Esophagus squamous epithelium (tissue), 4 donors: ENCODE data around the gene SALL2.
"Not testable (repeated sequence)": the region's sequence is repeated elsewhere in the genome, so short reads cannot be mapped to it uniquely, and the experiment has no call there.

Experiments
- POLR2A ChIP-seq, 4 donors: fragments of 450-650 bp; IDR thresholded peaks; one replicate each; pipeline ENCODE4 v1.6.1; 2017; ENCODE audit warnings: antibody characterized with exemption in 4 of 4, mild to moderate bottlenecking in 4 of 4, moderate library complexity in 3 of 4
- TF ChIP-seq, protein P1 (sequence below), 6 experiments: fragments of 450-650 bp in 4 of 6; fragments of 200-600 bp in 2 of 6; sonication (generic) in 2 of 6; IDR thresholded peaks; one replicate each; pipeline ENCODE4 v1.5.1; 2016 to 2019; ENCODE audit warnings: antibody characterized with exemption in 6 of 6, mild to moderate bottlenecking in 4 of 6, moderate library complexity in 4 of 6

DNA sequence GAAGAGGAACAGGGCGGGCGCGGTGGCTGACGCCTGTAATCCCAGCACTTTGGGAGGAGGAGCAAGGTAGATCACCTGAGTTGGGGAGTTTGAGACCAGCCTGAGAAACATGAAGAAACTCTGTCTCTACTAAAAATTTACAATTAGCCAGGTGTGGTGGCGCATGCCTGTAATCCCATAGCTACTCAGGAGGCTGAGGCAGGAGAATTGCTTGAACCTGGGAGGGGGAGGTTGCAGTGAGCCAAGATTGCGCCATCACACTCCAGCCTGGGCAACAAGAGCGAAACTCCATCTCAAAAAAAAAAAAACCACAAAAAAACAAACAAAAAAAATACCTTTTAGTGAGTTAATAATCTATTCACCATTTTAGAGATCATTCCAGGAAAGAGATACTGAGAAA lies 18.4 kb upstream of the SALL2 start:
- TF ChIP-seq, protein P1, sequence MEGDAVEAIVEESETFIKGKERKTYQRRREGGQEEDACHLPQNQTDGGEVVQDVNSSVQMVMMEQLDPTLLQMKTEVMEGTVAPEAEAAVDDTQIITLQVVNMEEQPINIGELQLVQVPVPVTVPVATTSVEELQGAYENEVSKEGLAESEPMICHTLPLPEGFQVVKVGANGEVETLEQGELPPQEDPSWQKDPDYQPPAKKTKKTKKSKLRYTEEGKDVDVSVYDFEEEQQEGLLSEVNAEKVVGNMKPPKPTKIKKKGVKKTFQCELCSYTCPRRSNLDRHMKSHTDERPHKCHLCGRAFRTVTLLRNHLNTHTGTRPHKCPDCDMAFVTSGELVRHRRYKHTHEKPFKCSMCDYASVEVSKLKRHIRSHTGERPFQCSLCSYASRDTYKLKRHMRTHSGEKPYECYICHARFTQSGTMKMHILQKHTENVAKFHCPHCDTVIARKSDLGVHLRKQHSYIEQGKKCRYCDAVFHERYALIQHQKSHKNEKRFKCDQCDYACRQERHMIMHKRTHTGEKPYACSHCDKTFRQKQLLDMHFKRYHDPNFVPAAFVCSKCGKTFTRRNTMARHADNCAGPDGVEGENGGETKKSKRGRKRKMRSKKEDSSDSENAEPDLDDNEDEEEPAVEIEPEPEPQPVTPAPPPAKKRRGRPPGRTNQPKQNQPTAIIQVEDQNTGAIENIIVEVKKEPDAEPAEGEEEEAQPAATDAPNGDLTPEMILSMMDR (IDR thresholded peaks at IDR 0.05), result not testable (repeated sequence)
- not testable (repeated sequence) for TF ChIP-seq POLR2A (IDR thresholded peaks at IDR 0.05)
